NCI-H1417 (cell line): Measurements from ENCODE around the gene SLC25A27.

Experiments used
- DNase-seq, 3 experiments: peaks; one replicate each; lab custom pipeline; 2025; lab: John Stamatoyannopoulos, UW

SLC25A27 gene

DNA sequence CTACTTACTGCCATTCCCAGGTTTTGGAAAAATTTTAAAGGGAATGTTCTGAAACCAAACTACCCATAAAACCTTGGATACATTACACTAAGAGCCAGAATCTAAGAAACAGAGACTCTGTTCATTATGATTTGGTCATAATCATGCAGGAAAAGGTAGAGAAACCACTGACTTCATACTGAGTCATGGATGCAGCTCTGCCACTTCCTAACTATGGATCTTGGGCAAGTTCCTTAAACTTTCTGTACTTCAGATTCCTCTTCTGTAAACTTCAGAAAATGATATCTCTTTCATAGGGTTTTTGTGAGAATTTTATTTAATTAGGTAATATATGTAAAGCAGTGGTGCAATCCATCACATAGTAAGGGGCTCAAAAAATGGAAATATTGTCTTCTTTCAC, 62.4 kb downstream of the SLC25A27 start:
- DNase-seq = no peak

DNA sequence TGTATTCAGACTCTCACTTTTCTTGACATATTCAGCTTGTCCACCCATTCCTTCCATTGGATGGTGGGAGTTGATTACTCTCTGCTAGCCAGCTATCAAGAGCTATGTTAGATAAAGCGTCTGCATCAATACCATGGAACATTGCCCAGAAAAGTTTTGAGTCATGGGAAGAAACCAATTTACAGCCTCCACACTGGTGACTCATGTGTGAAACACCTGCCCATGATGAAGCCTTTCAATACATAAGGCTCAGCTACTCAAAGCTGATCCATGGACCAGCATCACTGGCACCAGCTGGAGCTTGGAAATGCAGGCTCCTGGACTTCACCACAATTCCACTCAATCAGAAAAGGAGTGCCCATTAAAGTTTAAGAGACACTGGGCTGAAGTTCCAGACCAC, 66.3 kb downstream of the SLC25A27 start:
- no peak for DNase-seq

DNA sequence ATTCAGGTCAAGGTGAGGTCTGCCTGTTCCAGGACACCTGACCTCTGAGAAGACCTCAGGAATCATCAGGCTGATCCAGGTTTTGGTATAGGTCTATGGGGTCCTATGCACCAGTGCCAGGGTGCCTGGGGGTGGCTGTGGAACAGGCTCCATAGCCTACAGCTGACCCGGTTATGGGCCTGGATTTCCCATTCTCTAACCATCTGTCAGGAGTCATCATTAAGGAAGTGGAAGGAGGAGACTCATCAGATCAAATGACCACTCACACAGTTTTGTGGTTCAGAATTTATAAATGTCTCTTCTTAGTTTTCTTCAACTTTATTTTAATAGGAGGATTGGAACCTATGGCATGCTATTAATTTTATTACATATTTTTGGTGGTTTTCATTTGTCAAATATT, 67.6 kb downstream of the SLC25A27 start:
- no peak for DNase-seq
